Measurements from ENCODE around the gene PPARD. TPM values are rescaled to one million over a fixed set of nuclear protein-coding genes. Genes with fewer than 3 reads are reported as not detected.

Gene PPARD
- total and polyA plus RNA-seq, 2 of the 13 experiments (the other 11 are each of a cell fraction or from before 2014, with no cell fraction given) = 6.1 to 13.3 TPM

- TF ChIP-seq ASH2L (IDR thresholded peaks at IDR 0.05; ENCODE audit: insufficient read length, low read depth, low read length) (peak; percentile 95), ZNF180 (CRISPR knock-in tag; IDR thresholded peaks at IDR 0.05; ENCODE audit: borderline replicate concordance, low read depth) (no peak), TRIM22 (IDR thresholded peaks at IDR 0.05) (no peak), ZHX2 (IDR thresholded peaks at IDR 0.05; ENCODE audit: low read depth) (peak; percentile 71), ZHX2 (CRISPR knock-in tag; IDR thresholded peaks at IDR 0.05; ENCODE audit: borderline replicate concordance) (no peak), ZNF570 (CRISPR knock-in tag; IDR thresholded peaks at IDR 0.05; ENCODE audit: borderline replicate concordance) (peak; percentile 73; the same call in 1 of the 2 replicates), ZFP36 (IDR thresholded peaks at IDR 0.05; ENCODE audit: borderline replicate concordance, low read depth, low read length, partially characterized antibody) (no peak), ZBTB43 (CRISPR knock-in tag; conservative IDR thresholded peaks at IDR 0.05) (peak; percentile 88; the same call in 1 of the 2 replicates), ZFP36L1 (CRISPR knock-in tag; IDR thresholded peaks at IDR 0.05) (peak; percentile 87), ZSCAN22 (CRISPR knock-in tag; IDR thresholded peaks at IDR 0.05) (0 out of 2 replicates have a peak, but pooled peaks have one; percentile 42), SIN3A (IDR thresholded peaks at IDR 0.05; ENCODE audit: borderline replicate concordance, low read depth, low read length) (peak; percentile 97), TOPORS (CRISPR knock-in tag; IDR thresholded peaks at IDR 0.05) (peak; percentile 97), SIX1 (CRISPR knock-in tag; IDR thresholded peaks at IDR 0.05; ENCODE audit: borderline replicate concordance) (peak; percentile 72; the same call in 1 of the 2 replicates), KLF11 (CRISPR knock-in tag; IDR thresholded peaks at IDR 0.05) (peak; percentile 87), DMAP1 (CRISPR knock-in tag; IDR thresholded peaks at IDR 0.05) (peak; percentile 100), POLR2G (IDR thresholded peaks at IDR 0.05; ENCODE audit: low read depth, low read length) (peak; percentile 100), MXI1 (IDR thresholded peaks at IDR 0.05; ENCODE audit: borderline replicate concordance, low read depth, low read length) (peak; percentile 96), AKAP8 (CRISPR knock-in tag; IDR thresholded peaks at IDR 0.05) (peak; percentile 36; the same call in 1 of the 2 replicates), GFI1 (CRISPR knock-in tag; IDR thresholded peaks at IDR 0.05; ENCODE audit: borderline replicate concordance) (peak; percentile 75)
- TF ChIP-seq, protein P1, sequence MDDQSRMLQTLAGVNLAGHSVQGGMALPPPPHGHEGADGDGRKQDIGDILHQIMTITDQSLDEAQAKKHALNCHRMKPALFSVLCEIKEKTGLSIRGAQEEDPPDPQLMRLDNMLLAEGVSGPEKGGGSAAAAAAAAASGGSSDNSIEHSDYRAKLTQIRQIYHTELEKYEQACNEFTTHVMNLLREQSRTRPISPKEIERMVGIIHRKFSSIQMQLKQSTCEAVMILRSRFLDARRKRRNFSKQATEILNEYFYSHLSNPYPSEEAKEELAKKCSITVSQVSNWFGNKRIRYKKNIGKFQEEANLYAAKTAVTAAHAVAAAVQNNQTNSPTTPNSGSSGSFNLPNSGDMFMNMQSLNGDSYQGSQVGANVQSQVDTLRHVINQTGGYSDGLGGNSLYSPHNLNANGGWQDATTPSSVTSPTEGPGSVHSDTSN (CRISPR knock-in tag; IDR thresholded peaks at IDR 0.05; ENCODE audit: borderline replicate concordance) = peak; percentile 58; the same call in 1 of the 2 replicates
These were observed 126.0 kb downstream of the PPARD start, which contains the start of gene RPL10A (continued) for GRCh38 chr6:35468181-35468979.

All from HepG2 (cell line).